GM12873 (cell line): ENCODE results near the gene MCHR1.

Experiments
- CTCF ChIP-seq: IDR thresholded peaks from 2 replicates; pipeline ENCODE4 v1.5.1; 2012; ENCODE audit warnings: low read depth, mild to moderate bottlenecking, moderate library complexity, low read length, control low read depth; ENCODE audit not compliant: insufficient read depth; ENCODE audit errors: missing control alignments

The MCHR1 gene

GRCh38 chr22:40673017-40673416 is 6.3 kb upstream of the MCHR1 start:
- TF ChIP-seq CTCF: no peak

- TF ChIP-seq CTCF: no peak
These were observed 5.0 kb upstream of the MCHR1 start for GRCh38 chr22:40674274-40674673.

- TF ChIP-seq CTCF: no peak
These were observed 2.6 kb upstream of the MCHR1 start for GRCh38 chr22:40676644-40677043.

- no peak for TF ChIP-seq CTCF
These were observed 613 bp upstream of the MCHR1 start for GRCh38 chr22:40678493-40679248.

GRCh38 chr22:40679964-40680818 is 907 bp downstream of the MCHR1 start:
- no peak for TF ChIP-seq CTCF

GRCh38 chr22:40680819-40681183 is 1.5 kb downstream of the MCHR1 start:
- no peak for TF ChIP-seq CTCF

- no peak for TF ChIP-seq CTCF
These were observed 2.2 kb downstream of the MCHR1 start for GRCh38 chr22:40681451-40681850.
